GM23248 (cell line): ENCODE data around the gene STAT2.
"Not testable (repeated sequence)": the region's sequence is repeated elsewhere in the genome, so short reads cannot be mapped to it uniquely, and the experiment has no call there.

Source experiments
- EZH2 ChIP-seq: fragments of 200-600 bp; sonication (generic); IDR thresholded peaks from 2 replicates; pipeline ENCODE4 v1.6.1; 2018; ENCODE audit warnings: antibody characterized with exemption, mild to moderate bottlenecking; ENCODE audit not compliant: insufficient read depth, poor library complexity, severe bottlenecking
- EZH2phosphoT487 ChIP-seq: fragments of 200-600 bp; sonication (generic); IDR thresholded peaks from 2 replicates; pipeline ENCODE4 v1.6.1; 2018; ENCODE audit warnings: antibody characterized with exemption, moderate library complexity, mild to moderate bottlenecking, low read depth; ENCODE audit not compliant: insufficient read depth

GRCh38 chr12:56335527-56335926 lies 24.4 kb downstream of the STAT2 start:
- TF ChIP-seq EZH2, EZH2phosphoT487: not testable (repeated sequence)
